ENCODE measurements around the gene CCDC86. TPM values are rescaled to one million over a fixed set of nuclear protein-coding genes. Genes with fewer than 3 reads are reported as not detected.

CCDC86 gene
- total RNA-seq, 1 donor from 2014 or later: 40.4 TPM

DNA sequence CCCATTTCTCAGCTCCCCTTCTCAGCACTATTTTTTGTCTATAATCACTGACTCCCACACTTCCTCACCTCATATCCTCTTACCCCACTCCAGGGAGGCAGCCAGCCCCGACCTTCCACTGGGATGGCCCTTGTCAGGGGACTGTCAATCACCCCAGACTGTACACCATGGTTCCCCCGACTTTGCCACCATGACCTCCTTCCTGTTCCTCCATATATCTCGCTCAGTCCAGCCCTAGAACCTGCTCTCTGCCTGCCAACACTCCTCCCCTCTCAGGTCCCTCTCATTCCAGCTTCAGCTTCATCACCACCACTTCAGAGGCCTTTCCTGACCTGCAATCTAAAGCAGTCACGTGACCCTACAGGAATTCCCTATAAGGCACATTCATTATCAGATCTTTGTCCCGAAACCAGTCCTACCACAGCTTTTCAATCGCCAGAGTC is 48.0 kb downstream of the CCDC86 start:
- no peak for DNase-seq (ENCODE audit: low spot score)

GRCh38 chr11:60890696-60891095 is 48.8 kb downstream of the CCDC86 start:
- no peak for DNase-seq (ENCODE audit: low spot score)

- peak; percentile 71 for DNase-seq (ENCODE audit: low spot score)
Observed at GRCh38 chr11:60891103-60891741, 49.3 kb downstream of the CCDC86 start.

DNA sequence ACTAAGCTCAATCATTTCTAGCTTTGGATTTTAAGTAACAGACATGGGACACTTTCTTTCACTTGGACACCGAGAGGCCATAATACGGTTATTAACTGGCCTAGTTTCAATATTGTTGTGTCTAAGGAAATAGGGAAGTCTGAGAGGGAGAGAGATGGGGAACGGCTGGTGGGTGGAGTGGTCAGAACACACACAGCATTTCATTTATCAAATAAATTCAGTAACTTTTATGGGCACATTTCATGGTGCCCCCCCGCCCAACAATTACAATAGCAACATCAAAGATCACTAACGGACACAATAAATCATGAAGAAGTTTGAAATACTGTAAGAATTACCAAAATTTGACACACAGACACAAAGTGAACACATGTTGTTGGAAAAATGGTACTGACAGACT is 53.8 kb downstream of the CCDC86 start:
- DNase-seq (ENCODE audit: low spot score): peak; percentile 41

DNA sequence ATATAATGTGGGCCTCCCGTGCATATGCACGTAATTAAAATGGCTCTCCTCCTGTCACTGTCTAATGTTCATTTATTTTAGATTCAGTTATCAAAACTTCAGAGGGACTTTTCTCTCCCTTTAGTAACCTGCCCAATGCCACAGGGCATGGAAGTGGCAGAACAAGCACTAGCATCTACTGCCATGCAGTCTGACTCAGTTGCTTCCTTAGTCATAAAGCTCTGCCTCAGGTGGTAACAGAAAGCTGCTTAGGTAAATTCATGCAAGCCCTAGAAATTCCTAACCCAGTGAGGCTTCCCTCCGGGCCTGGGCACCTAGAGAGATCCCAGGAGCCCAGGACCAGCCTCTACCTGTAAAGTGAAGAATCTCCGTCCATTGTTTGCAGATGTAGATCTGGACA is 55.6 kb downstream of the CCDC86 start:
- DNase-seq (ENCODE audit: low spot score): peak; percentile 41

DNA sequence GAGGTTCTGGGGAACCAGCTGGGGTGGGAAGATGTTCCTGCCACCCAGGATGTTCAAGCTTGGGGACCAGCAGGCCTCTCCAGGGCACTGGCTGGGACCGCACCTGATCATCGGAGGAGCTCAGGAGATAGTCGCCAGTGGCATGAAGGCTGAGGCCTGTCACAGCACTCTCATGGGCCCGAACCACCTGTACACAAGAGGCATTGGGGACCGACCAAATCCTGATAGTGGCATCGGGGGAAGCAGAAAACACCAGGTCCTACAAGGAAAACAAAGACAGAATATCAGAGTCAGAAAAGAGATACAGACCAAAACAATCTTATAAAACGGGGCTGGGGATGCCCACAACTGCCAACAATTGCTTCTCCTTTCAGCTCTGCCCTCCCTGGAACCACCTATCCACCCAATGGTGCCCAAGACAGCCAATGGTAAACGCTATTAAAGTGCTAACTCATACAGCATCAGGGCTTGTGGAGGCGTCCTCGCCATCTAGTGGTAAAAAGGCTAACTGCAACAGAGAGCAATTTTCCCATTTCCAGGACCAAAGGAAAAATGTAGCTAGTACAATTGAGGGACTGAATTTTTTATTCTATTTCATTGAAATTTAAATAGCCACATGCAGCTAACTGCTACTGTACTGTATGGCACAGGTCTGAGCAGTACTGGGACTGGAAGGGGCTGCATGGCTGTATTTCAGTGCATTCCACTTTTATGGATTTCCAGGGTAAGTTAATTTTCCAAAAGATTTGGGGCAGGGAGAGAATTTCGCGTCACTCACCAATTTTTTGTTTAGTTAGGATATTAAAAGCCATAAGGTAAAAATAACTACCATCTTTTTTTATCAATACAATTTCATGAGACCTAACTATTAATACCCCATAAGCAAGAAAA is 57.4 kb downstream of the CCDC86 start:
- DNase-seq (ENCODE audit: low spot score): peak; percentile 49

DNA sequence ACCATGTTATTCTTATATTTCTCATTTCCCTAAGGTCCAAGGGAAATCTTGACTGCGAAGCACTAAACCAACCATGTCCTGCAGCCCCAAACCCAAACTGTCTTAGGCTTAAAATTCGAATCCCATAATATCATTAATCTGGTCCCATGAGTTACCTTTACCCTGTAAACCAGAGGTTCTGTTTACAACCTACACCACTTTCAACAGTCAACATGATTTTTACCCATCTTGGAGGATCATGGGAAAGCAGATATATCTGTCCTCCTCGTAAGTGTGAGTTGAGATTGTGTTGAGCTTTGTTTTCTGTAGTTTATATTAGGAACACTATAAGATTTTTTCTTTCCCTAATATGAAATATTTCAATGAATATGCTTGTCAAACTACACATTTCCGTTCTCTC is 58.1 kb downstream of the CCDC86 start:
- DNase-seq (ENCODE audit: low spot score): no peak

Other genes starting within 250 kb of the CCDC86 start
- gene MS4A8, start 142.5 kb upstream of the CCDC86 start, total RNA-seq: 0.48 TPM
- not detected for gene MS4A18, start 117.4 kb upstream of the CCDC86 start, total RNA-seq
- gene MS4A15, start 85.2 kb upstream of the CCDC86 start, total RNA-seq: not detected
- not detected for gene MS4A10, start 56.8 kb upstream of the CCDC86 start, total RNA-seq
- gene PTGDR2, start 13.8 kb downstream of the CCDC86 start, total RNA-seq: 0.19 TPM
- gene ZP1, start 25.4 kb downstream of the CCDC86 start, total RNA-seq: 1.4 TPM
- 68.3 TPM for gene PRPF19, start 64.5 kb downstream of the CCDC86 start, total RNA-seq
- gene TMEM109, start 72.0 kb downstream of the CCDC86 start, total RNA-seq: 116 TPM
- gene TMEM132A, start 82.3 kb downstream of the CCDC86 start, total RNA-seq: 6.7 TPM
- gene SLC15A3, start 110.1 kb downstream of the CCDC86 start, total RNA-seq: 47.4 TPM
- 0.87 TPM for gene CD6, start 129.6 kb downstream of the CCDC86 start, total RNA-seq

Measured in mesenteric fat pad (tissue), 1 donor.